Measurements from ENCODE around the gene RAP2C. TPM values are rescaled to one million over a fixed set of nuclear protein-coding genes. Genes with fewer than 3 reads are reported as not detected.
A peak's percentile ranks its signal among the peaks of the same experiment; 100 is the strongest.

Gene RAP2C
- polyA plus RNA-seq, 1 donor from 2014 or later = 26.2 TPM

DNA sequence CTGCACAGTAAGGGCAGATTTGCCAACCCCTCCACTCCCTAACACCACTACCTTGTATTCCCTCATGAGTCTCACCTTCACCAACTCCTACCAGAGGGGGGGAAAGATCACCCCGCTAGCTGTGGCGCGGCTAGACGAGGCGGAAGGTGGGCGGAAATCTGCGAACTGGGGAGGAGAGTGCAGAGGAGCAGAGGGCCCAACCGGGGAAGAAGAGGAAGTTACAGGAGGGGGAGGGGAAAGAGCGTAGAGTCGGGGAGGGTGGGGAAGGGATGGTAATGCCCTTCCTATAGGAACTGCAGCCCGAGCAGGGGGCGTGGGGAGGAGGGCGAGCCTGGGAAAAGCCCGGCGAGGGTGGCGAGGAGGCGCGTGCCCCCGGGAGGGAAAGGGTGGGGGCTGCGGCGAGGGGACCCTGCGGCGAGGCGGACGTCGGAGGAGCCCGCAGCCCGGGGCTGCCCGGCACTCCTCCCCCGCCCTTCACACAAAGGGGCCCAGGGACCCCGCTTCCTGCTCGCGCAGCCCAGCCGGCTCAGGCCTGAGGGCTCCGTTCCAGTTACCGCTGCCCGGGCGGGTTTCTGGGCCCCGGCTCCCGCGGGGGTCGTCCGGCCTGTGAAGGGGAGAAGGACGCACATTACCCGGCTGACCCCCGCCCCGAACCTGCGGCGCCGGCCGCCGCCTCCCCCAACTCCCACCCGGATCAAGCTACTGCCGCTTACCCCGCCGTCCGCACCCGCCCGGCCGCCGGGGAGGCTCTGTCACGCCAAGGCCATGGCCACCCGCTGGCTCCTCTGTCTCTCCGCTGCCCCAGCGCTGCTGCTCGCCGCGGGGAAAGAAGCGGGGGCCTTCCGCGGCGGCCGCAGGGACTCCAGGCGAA lies 1.8 kb downstream of the RAP2C start:
- Histone ChIP-seq H3K9ac (ENCODE audit: low read length) (peak overlapping the region; percentile 85), H3K27ac (ENCODE audit: low read length) (peak overlapping the region; percentile 65)

GRCh38 chrX:132216806-132217202 lies 2.4 kb downstream of the RAP2C start:
- TF ChIP-seq, protein P1, sequence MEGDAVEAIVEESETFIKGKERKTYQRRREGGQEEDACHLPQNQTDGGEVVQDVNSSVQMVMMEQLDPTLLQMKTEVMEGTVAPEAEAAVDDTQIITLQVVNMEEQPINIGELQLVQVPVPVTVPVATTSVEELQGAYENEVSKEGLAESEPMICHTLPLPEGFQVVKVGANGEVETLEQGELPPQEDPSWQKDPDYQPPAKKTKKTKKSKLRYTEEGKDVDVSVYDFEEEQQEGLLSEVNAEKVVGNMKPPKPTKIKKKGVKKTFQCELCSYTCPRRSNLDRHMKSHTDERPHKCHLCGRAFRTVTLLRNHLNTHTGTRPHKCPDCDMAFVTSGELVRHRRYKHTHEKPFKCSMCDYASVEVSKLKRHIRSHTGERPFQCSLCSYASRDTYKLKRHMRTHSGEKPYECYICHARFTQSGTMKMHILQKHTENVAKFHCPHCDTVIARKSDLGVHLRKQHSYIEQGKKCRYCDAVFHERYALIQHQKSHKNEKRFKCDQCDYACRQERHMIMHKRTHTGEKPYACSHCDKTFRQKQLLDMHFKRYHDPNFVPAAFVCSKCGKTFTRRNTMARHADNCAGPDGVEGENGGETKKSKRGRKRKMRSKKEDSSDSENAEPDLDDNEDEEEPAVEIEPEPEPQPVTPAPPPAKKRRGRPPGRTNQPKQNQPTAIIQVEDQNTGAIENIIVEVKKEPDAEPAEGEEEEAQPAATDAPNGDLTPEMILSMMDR (IDR thresholded peaks at IDR 0.05; ENCODE audit: poor library complexity, severe bottlenecking) = no peak
- TF ChIP-seq RAD21 (conservative IDR thresholded peaks at IDR 0.05) (no peak), MXI1 (conservative IDR thresholded peaks at IDR 0.05; ENCODE audit: poor library complexity, severe bottlenecking) (no peak), REST (IDR thresholded peaks at IDR 0.05; ENCODE audit: borderline replicate concordance) (no peak), TAF1 (IDR thresholded peaks at IDR 0.05; ENCODE audit: low read depth) (no peak), POLR2AphosphoS5 (IDR thresholded peaks at IDR 0.05) (no peak), EP300 (conservative IDR thresholded peaks at IDR 0.05; ENCODE audit: poor library complexity, severe bottlenecking) (no peak), SMC3 (conservative IDR thresholded peaks at IDR 0.05; ENCODE audit: poor library complexity) (no peak), EZH2 (IDR thresholded peaks at IDR 0.05; ENCODE audit: borderline replicate concordance, insufficient read depth, low read length, poor library complexity, severe bottlenecking) (no peak)
- peak overlapping the region; percentile 65 for H3K27ac ChIP-seq (ENCODE audit: low read length)
- H3K4me3 ChIP-seq (ENCODE audit: low read length) = peak overlapping the region; percentile 75
- H3K36me3 ChIP-seq (ENCODE audit: insufficient read depth, low read length) = no peaks in the 10 kb centered on the region
- peak overlapping the region; percentile 85 for H3K9ac ChIP-seq (ENCODE audit: low read length)
- H3K9me2 ChIP-seq (ENCODE audit: insufficient read depth, low read length) = no peaks in the 10 kb centered on the region
- no peaks in the 10 kb centered on the region for H3K27me3 ChIP-seq (ENCODE audit: insufficient read depth, low read depth, low read length)
- H3K9me3 ChIP-seq (ENCODE audit: low read length) = no peaks in the 10 kb centered on the region
- peak overlapping the region; percentile 33 for H2AFZ ChIP-seq (ENCODE audit: low read depth, low read length)
- peaks cover 15% of the 10 kb centered on the region for H3K79me2 ChIP-seq (replicated peaks; ENCODE audit: insufficient read depth, low read length)
- no peaks in the 10 kb centered on the region for H4K20me1 ChIP-seq (ENCODE audit: insufficient read depth)
- H3F3A ChIP-seq (ENCODE audit: insufficient read depth, low read length, poor library complexity, severe bottlenecking) = no peaks in the 10 kb centered on the region
- peak overlapping the region; percentile 55 for H3K4me2 ChIP-seq (ENCODE audit: low read length)

More for the DNA sequence above, 1.8 kb downstream of the RAP2C start:
- TF ChIP-seq POLR2AphosphoS5 (IDR thresholded peaks at IDR 0.05) (peak; percentile 39), SMC3 (conservative IDR thresholded peaks at IDR 0.05; ENCODE audit: poor library complexity) (no peak)
- H3K27me3 ChIP-seq (ENCODE audit: insufficient read depth, low read depth, low read length) = no peaks in the 10 kb centered on the region
- H3K9me3 ChIP-seq (ENCODE audit: low read length) = no peaks in the 10 kb centered on the region
- H3K4me3 ChIP-seq (ENCODE audit: low read length) = peak overlapping the region; percentile 75
- H3F3A ChIP-seq (ENCODE audit: insufficient read depth, low read length, poor library complexity, severe bottlenecking) = no peaks in the 10 kb centered on the region
- H3K36me3 ChIP-seq (ENCODE audit: insufficient read depth, low read length) = no peaks in the 10 kb centered on the region
- no peaks in the 10 kb centered on the region for H4K20me1 ChIP-seq (ENCODE audit: insufficient read depth)
- peaks cover 15% of the 10 kb centered on the region for H3K79me2 ChIP-seq (replicated peaks; ENCODE audit: insufficient read depth, low read length)
- H2AFZ ChIP-seq (ENCODE audit: low read depth, low read length) = peak overlapping the region; percentile 33
- peak overlapping the region; percentile 55 for H3K4me2 ChIP-seq (ENCODE audit: low read length)
- H3K9me2 ChIP-seq (ENCODE audit: insufficient read depth, low read length) = no peaks in the 10 kb centered on the region

All from neural cell (in vitro differentiated cells).